ENCODE measurements around the gene LAX1.
"Not testable (repeated sequence)": the region's sequence is repeated elsewhere in the genome, so short reads cannot be mapped to it uniquely, and the experiment has no call there.

The LAX1 gene

GRCh38 chr1:203756036-203756435 is 8.9 kb upstream of the LAX1 start:
- no peak overlapping the region for H3K4me3 ChIP-seq (ENCODE audit: low read length)
- TF ChIP-seq ZNF274 (IDR thresholded peaks at IDR 0.05; ENCODE audit: low read depth, low read length): no peak

DNA sequence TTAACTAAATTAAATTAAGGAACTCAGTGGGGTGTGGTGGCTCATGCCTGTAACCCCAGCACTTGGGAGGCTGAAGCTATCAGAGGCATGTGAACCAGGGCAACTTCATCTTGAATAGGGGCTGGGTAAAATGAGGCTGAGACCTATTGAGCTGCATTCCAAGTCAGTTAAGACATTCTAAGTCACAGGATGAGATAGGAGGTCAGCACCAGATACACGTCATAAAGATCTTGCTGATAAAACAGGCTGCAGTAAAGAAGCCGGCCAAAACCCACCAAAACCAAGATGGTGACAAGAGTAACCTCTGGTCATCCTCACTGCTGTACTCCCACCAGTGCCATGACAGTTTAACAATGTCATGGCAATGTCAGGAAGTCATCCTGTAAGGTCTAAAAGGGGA is 6.2 kb upstream of the LAX1 start:
- not testable (repeated sequence) for H3K4me3 ChIP-seq (ENCODE audit: low read length)

GRCh38 chr1:203760506-203760905 is 4.5 kb upstream of the LAX1 start:
- H3K4me3 ChIP-seq (ENCODE audit: low read length): no peak overlapping the region
- no peak for TF ChIP-seq ZNF274 (IDR thresholded peaks at IDR 0.05; ENCODE audit: low read depth, low read length)

GRCh38 chr1:203761958-203762357 is 3.0 kb upstream of the LAX1 start:
- H3K4me3 ChIP-seq (ENCODE audit: low read length): not testable (repeated sequence)

DNA sequence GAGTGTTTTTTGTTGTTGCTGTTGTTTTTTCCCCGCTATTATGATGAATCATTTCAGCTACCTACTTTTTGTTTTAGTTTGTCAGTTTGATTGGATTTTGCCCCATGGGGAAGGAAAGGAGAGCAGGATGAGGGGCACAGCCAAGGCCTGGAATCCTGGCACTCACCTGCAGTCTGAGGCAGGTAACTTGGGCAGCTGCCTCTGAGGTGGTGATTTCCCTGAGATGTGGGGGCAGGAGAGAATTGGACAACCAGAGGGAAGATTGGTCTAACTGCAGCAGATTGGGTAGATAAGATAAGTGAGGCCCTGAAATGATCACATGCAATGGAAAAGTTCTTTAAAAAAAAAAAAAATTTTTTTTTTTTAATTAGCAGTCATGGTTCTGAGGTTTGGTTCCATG is 1.5 kb upstream of the LAX1 start:
- H3K4me3 ChIP-seq (ENCODE audit: low read length): no peak overlapping the region
- no peak for TF ChIP-seq ZNF274 (IDR thresholded peaks at IDR 0.05; ENCODE audit: low read depth, low read length)

DNA sequence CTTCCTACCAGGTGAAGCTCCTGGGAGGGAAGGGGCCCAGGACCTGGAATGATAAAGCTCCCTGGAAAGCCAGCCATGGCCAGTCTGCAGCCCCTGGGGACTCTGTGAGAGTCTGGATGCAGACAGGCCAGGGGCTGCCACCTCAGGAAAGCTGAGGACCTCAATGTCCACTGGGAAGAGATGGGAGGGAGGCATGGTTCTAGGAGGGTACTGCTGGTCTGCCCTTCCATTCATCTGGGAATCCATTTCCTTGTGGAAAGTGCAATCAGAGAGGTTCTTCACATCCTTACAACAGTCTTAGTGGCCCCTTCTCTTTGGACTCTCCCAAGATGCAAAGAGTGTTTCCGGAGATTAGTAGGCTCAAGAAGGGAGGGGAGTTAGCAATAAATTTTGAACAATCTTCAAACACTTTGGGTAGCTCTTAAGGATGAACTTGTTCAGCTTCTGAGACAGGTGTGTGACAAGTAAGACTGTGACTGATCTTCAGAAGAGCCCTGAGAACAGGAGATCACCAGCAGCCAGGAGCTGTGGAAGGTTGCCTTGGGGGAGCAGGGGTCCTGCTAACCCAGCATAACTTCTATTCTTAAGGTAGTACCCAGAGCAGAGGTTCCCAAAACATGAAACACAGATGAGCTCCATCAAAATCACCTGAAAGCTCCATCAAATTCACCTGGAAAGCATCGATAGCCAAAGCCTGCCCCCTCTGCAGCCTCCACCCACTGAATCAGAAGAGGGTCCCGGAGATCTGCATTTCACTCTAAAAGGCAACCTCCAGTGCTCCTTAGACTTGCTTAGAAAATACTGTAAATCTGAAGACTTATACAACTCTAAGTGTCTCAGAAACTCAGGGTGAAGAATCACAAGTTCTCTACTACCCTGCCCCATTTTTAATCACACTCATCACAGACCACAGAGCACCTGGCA is 616 bp upstream of the LAX1 start:
- no peak overlapping the region for H3K4me3 ChIP-seq (ENCODE audit: low read length)
- TF ChIP-seq ZNF274 (IDR thresholded peaks at IDR 0.05; ENCODE audit: low read depth, low read length): no peak

DNA sequence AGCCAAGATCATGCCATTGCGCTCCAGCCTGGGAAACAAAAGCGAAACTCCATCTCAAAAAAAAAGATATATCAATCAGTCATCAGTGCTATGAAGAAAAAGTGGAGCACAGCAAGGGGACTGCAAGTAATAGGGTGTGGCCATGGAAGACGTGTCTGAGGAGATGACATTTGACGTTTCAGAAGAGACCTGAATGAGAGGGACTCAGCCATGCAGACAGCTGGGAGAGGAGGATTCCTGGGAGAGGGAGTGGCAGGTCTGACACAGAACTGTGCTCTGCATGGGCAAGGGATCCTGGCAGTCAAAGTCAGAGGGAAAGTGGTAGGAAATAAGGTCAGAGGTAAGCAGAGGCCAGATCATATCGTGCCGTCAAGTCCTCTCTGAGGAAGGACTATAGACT is 3.3 kb downstream of the LAX1 start:
- no peak for TF ChIP-seq ZNF274 (IDR thresholded peaks at IDR 0.05; ENCODE audit: low read depth, low read length)
- H3K4me3 ChIP-seq (ENCODE audit: low read length): no peak overlapping the region

- H3K4me3 ChIP-seq (ENCODE audit: low read length): no peak overlapping the region
- TF ChIP-seq ZNF274 (IDR thresholded peaks at IDR 0.05; ENCODE audit: low read depth, low read length): no peak
Observed at GRCh38 chr1:203769505-203770343, 4.7 kb downstream of the LAX1 start.

- no peak overlapping the region for H3K4me3 ChIP-seq (ENCODE audit: low read length)
- no peak for TF ChIP-seq ZNF274 (IDR thresholded peaks at IDR 0.05; ENCODE audit: low read depth, low read length)
Observed at GRCh38 chr1:203771901-203772301, 6.9 kb downstream of the LAX1 start.

DNA sequence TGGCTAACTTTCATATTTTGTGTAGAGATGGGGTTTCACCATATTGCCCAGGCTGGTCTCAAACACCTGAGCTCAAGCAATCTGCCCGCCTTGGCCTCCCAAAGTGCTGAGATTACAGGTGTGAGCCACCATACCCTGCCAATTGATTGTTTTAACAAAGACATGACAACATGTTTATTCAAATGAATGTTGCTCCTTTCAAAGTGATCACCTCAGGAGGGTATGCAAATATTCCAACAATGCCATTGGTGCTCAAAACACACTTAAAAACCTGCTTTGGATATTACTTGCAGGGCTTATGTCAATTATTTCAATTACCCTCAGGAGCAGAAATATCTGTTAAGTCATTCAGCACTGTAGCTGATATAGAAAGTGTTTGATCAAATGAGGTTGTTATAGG is 7.9 kb downstream of the LAX1 start:
- no peak overlapping the region for H3K4me3 ChIP-seq (ENCODE audit: low read length)
- no peak for TF ChIP-seq ZNF274 (IDR thresholded peaks at IDR 0.05; ENCODE audit: low read depth, low read length)

GRCh38 chr1:203776636-203777035 is 11.7 kb downstream of the LAX1 start:
- no peak for TF ChIP-seq ZNF274 (IDR thresholded peaks at IDR 0.05; ENCODE audit: low read depth, low read length)
- no peak overlapping the region for H3K4me3 ChIP-seq (ENCODE audit: low read length)

DNA sequence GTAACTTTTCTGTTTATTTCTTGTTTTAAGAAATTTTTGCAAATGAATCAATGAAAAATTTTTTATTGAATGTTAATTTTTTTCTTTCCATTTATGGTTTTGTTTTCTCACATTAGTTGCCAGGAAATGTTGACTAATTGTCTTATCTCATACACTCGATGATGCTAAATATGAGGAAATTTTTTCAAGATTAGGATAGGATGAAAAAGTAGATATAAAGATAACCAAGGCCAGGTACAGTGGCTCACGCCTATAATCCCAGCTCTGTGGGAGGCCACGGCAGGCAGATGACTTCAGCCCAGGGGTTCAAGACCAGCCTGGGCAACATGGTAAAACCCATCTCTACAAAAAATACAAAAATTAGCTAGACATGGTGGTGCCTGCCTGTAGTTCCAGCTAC is 12.6 kb downstream of the LAX1 start:
- TF ChIP-seq ZNF274 (IDR thresholded peaks at IDR 0.05; ENCODE audit: low read depth, low read length): no peak
- H3K4me3 ChIP-seq (ENCODE audit: low read length): no peak overlapping the region

DNA sequence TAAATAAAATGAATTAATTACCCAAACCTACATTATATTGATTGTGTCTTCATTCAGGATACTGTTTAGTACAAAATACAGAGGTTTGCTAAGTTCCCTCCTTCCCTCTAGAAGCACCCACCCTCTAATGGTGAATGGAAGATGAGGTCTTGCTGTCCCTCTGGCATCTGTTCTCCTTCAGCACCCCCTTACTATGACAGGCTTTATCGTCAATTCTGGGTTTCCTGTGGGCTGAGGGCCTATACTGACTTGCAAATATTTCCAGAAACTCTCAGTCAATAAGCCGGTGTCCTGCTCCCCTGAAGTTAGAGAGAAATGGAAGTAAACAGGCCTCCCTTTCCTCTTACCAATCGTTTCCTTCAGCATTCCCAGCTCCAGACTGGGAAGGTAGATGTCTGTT is 13.2 kb downstream of the LAX1 start:
- no peak overlapping the region for H3K4me3 ChIP-seq (ENCODE audit: low read length)
- no peak for TF ChIP-seq ZNF274 (IDR thresholded peaks at IDR 0.05; ENCODE audit: low read depth, low read length)

GRCh38 chr1:203778789-203779188 is 13.8 kb downstream of the LAX1 start:
- TF ChIP-seq ZNF274 (IDR thresholded peaks at IDR 0.05; ENCODE audit: low read depth, low read length): no peak

DNA sequence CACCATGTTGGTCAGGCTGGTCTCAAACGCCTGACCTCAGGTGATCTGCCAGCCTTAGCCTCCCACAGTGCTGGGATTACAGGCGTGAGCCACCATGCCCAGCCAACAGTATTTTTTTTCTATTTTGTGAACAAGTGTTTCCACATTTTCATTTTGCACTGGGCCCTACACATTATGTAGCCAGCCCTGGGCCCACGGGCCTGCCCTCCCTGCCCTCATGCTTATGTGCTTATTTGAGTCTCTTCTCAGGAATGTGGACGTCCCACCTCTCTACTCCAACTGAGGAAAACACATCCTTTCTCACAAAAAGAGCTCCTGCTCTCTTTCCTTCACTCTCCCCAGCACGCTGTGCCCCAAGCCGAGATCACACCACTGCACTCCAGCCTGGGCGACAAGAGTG is 17.0 kb downstream of the LAX1 start:
- H3K4me3 ChIP-seq (ENCODE audit: low read length): no peak overlapping the region
- TF ChIP-seq ZNF274 (IDR thresholded peaks at IDR 0.05; ENCODE audit: low read depth, low read length): no peak

More at GRCh38 chr1:203778789-203779188, 13.8 kb downstream of the LAX1 start:
- no peak overlapping the region for H3K4me3 ChIP-seq (ENCODE audit: low read length)

Measured in GM08714 (cell line).